ENCODE results near the gene CIAO1.

- no peak for TF ChIP-seq EZH2 (IDR thresholded peaks at IDR 0.05)
- TF ChIP-seq EZH2phosphoT487 (IDR thresholded peaks at IDR 0.05): no peak
- no peak for TF ChIP-seq CTCF (IDR thresholded peaks at IDR 0.05)
Observed at GRCh38 chr2:96225016-96225533, 41.0 kb upstream of the CIAO1 start.
